Psoas muscle (tissue), 8 donors: ENCODE results near the gene MACO1. TPM values are rescaled to one million over a fixed set of nuclear protein-coding genes. Genes with fewer than 3 reads are reported as not detected.
A peak's percentile ranks its signal among the peaks of the same experiment; 100 is the strongest.
"Not testable (repeated sequence)": the region's sequence is repeated elsewhere in the genome, so short reads cannot be mapped to it uniquely, and the experiment has no call there.

Experiments
- ATAC-seq, 4 donors: fragments of 200-7000 bp; cut with Tn5 transposase; one replicate each; pipeline ENCODE4 v1.9.1; 2020; ENCODE audit warnings: moderate library complexity in 3 of 4, mild to moderate bottlenecking in 2 of 4
- DNase-seq, 2 donors: peaks; one replicate each; pipeline ENCODE4 v3.0.0-alpha.2; 2020
- H3K27ac ChIP-seq: fragments of 200-600 bp; one replicate; pipeline ENCODE4 v1.8.0; 2022
- H3K27me3 ChIP-seq, 3 donors: fragments of 200-600 bp in 1 of 3; one replicate each; pipeline versions ENCODE4 v1.6.1 to v1.8.0; 2013 to 2022; ENCODE audit warnings: low read length in 2 of 3, mild to moderate bottlenecking in 2 of 3, moderate library complexity in 1 of 3; ENCODE audit not compliant: insufficient read depth in 3 of 3
- H3K36me3 ChIP-seq, 2 donors: fragments of 200-600 bp in 1 of 2; one replicate each; pipeline versions ENCODE4 v1.6.1 to v1.8.0; 2013 to 2022; ENCODE audit warnings: low read depth in 1 of 2, mild to moderate bottlenecking in 1 of 2, moderate library complexity in 1 of 2; ENCODE audit not compliant: insufficient read depth in 1 of 2
- H3K4me1 ChIP-seq: fragments of 200-600 bp; one replicate; pipeline ENCODE4 v1.8.0; 2022
- H3K4me3 ChIP-seq: fragments of 200-600 bp; one replicate; pipeline ENCODE4 v1.8.0; 2022; ENCODE audit warnings: mild to moderate bottlenecking
- H3K9me3 ChIP-seq: fragments of 200-600 bp; one replicate; pipeline ENCODE4 v1.8.0; 2022
- WGBS, 3 donors: extraction: QIAGEN DNeasy Blood & Tissue Kit; methylation state at CpG; one replicate each; pipeline versions ENCODE4 v1.1.6 to v1.1.7; 2013; 5-methylcytosine and 5-hydroxymethylcytosine counted together
- intact Hi-C, 2 donors: fragments of 100-400 bp; cut with DNase I; formaldehyde crosslinking; loops; one replicate each; pipeline versions ENCODE4 v1.11.0 to v1.14.2; 2022
- polyA plus RNA-seq, 3 donors: library from polyadenylated mRNA; stranded (reverse); fragments of 200-250 nt; gene quantifications; one replicate each; pipeline ENCODE4 v1.2.3, GENCODE V29; 2013
- total RNA-seq, 4 donors: library from RNA; stranded (reverse); fragmentation: NEBNext Ultra II Directional in 2 of 4; extraction: Animal tissue kit (Norgen Biotek cat#: 25700) in 2 of 4; gene quantifications; one replicate each; pipeline versions ENCODE4 v1.2.1 to v1.2.4, GENCODE V29; 2021 to 2023
- TF ChIP-seq, protein P1 (sequence below): fragments of 200-600 bp; IDR thresholded peaks from one replicate; pipeline ENCODE4 v1.8.0; 2022; ENCODE audit warnings: antibody characterized with exemption
- donor health status: healthy with polysubstance abuse.
- donor health status: DM: no; HTN: no; CAD: no; lungs with moderate emphysema.
- donor health status: Bipolar disorder and iron deficiency.
- donor health status: healthy.
- donor health status: DM: yes; HTN: yes; CAD: no.
- donor health status: DM: no; HTN: no; CAD: no.
- donor health status: DM: no; HTN: no; CAD: no.
- donor health status: DM: yes; HTN: yes; CAD: no.

MACO1 gene
- total and polyA plus RNA-seq, 7 donors: 8.8 to 49.7 (median 31.1) TPM

GRCh38 chr1:25442178-25442577, 11.5 kb downstream of the MACO1 start:
- Histone ChIP-seq H3K27ac (peak overlapping the region; percentile 8), H3K27me3 (no peaks in the 10 kb centered on the region), H3K4me1 (peaks cover 47% of the 10 kb centered on the region), H3K9me3 (no peaks in the 10 kb centered on the region), H3K4me3 (no peak overlapping the region), H3K36me3 (peaks cover 3 to 8% of the 10 kb centered on the region in 2 donors)
- ATAC-seq (peak; percentile 33 to 68 (median 66)), DNase-seq (no peak)
- WGBS, 3 donors: 26 to 35% (median 33%) methylated on average over 1 of the region's 1 CpG
- TF ChIP-seq, protein P1, sequence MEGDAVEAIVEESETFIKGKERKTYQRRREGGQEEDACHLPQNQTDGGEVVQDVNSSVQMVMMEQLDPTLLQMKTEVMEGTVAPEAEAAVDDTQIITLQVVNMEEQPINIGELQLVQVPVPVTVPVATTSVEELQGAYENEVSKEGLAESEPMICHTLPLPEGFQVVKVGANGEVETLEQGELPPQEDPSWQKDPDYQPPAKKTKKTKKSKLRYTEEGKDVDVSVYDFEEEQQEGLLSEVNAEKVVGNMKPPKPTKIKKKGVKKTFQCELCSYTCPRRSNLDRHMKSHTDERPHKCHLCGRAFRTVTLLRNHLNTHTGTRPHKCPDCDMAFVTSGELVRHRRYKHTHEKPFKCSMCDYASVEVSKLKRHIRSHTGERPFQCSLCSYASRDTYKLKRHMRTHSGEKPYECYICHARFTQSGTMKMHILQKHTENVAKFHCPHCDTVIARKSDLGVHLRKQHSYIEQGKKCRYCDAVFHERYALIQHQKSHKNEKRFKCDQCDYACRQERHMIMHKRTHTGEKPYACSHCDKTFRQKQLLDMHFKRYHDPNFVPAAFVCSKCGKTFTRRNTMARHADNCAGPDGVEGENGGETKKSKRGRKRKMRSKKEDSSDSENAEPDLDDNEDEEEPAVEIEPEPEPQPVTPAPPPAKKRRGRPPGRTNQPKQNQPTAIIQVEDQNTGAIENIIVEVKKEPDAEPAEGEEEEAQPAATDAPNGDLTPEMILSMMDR: no peak
- intact Hi-C loops: loop anchor here in 1 of 2 donors (1.0 kb wide), 1 partner anchor 10 kb away; no protein-coding TSS in a partner anchor

- H3K9me3 ChIP-seq: no peaks in the 10 kb centered on the region
- TF ChIP-seq, protein P1: no peak
- peaks cover 46% of the 10 kb centered on the region for H3K4me1 ChIP-seq
- no peak overlapping the region for H3K4me3 ChIP-seq
- peak overlapping the region; percentile 8 for H3K27ac ChIP-seq
- no peak for DNase-seq
- H3K27me3 ChIP-seq: no peaks in the 10 kb centered on the region
- 80 to 89% (median 80%) methylated on average over 4 of the region's 4 CpGs for WGBS, 3 donors
- no peak for ATAC-seq
- H3K36me3 ChIP-seq: peaks cover 5 to 18% of the 10 kb centered on the region in 2 donors
- intact Hi-C loops: no loop called here
Observed at GRCh38 chr1:25443030-25443699, 12.5 kb downstream of the MACO1 start.

DNA sequence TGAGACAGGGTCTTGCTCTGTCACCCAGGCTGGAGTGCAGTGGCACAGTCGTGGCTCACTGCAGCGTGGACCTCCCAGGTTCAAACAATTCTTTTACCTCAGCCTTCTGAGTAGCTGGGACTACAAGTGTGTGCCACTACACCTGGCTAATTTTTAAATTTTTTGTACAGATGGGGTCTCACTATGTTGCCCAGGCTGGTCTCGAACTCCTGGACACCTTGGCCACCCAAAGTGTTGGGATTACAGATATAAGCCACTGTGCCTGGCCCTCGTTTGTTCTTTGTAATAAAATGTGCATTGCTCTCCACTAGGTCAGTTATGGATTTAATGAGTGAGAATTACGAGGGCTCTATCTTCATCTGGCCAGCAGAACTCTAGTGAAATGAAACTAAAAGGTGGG, 13.9 kb downstream of the MACO1 start:
- H3K27me3 ChIP-seq, DNase-seq, H3K4me3 ChIP-seq, ATAC-seq, intact Hi-C loops, H3K27ac ChIP-seq, H3K9me3 ChIP-seq: not testable (repeated sequence)
- WGBS, 3 donors: 83 to 91% (median 85%) methylated on average over 5 of the region's 5 CpGs
- H3K4me1 ChIP-seq: peaks cover 40% of the 10 kb centered on the region
- peaks cover 5 to 32% of the 10 kb centered on the region in 2 donors for H3K36me3 ChIP-seq

DNA sequence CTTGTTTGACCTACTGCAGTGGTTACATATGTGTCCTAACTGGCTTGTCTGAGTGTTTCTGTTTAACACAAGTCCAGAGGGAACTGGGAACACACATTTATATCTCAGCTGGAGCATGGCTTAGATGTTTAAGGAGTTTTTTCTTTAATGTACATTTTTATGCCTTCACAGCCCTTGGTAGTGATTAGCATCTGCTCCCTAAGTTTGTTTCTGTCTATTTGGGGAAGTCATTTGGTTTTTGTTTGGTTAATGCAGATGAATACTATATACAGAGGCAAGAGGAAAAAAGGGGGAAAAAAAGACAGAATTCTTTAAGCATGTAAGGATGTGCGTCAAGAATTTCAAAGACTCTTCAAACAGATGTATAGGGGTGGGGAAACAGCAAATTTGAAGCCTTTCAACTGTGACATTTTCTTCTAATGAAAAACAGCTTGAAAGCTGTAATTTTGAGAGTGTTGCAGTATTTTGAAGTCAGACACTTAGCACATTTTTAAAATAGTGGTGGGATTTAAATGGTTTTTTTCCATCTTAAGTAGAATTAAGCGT, 15.4 kb downstream of the MACO1 start:
- Histone ChIP-seq H3K4me3 (no peak overlapping the region), H3K4me1 (peaks cover 41% of the 10 kb centered on the region), H3K36me3 (peaks cover 8 to 47% of the 10 kb centered on the region in 2 donors), H3K27ac (no peak overlapping the region), H3K27me3 (no peaks in the 10 kb centered on the region), H3K9me3 (no peaks in the 10 kb centered on the region)
- TF ChIP-seq, protein P1: no peak
- DNase-seq (no peak), ATAC-seq (no peak)
- WGBS, 3 donors: 74 to 77% (median 76%) methylated on average over 2 of the region's 2 CpGs
- intact Hi-C loops: no loop called here

GRCh38 chr1:25447547-25447946, 16.9 kb downstream of the MACO1 start:
- intact Hi-C loops: no loop called here
- TF ChIP-seq, protein P1: no peak
- ATAC-seq: no peak

More at GRCh38 chr1:25447547-25447946, 16.9 kb downstream of the MACO1 start:
- H3K9me3 ChIP-seq: no peaks in the 10 kb centered on the region
- H3K4me3 ChIP-seq: no peak overlapping the region
- no peaks in the 10 kb centered on the region for H3K27me3 ChIP-seq
- H3K36me3 ChIP-seq: peaks cover 8 to 47% of the 10 kb centered on the region in 2 donors
- no peak for DNase-seq
- H3K4me1 ChIP-seq: peaks cover 28% of the 10 kb centered on the region
- H3K27ac ChIP-seq: no peak overlapping the region
